ENCODE measurements around the gene DISP3.
"Not testable (repeated sequence)": the region's sequence is repeated elsewhere in the genome, so short reads cannot be mapped to it uniquely, and the experiment has no call there.

DISP3 gene

GRCh38 chr1:11576109-11576875, 97.3 kb downstream of the DISP3 start:
- no peak for DNase-seq (ENCODE audit: low read depth)

GRCh38 chr1:11578004-11578403, 99.0 kb downstream of the DISP3 start:
- no peak for DNase-seq (ENCODE audit: low read depth)

GRCh38 chr1:11579506-11579905, 100.6 kb downstream of the DISP3 start:
- no peak for DNase-seq (ENCODE audit: low read depth)

GRCh38 chr1:11580049-11580448, 101.1 kb downstream of the DISP3 start:
- DNase-seq (ENCODE audit: low read depth): not testable (repeated sequence)

GRCh38 chr1:11581445-11581991, 102.6 kb downstream of the DISP3 start:
- no peak for DNase-seq (ENCODE audit: low read depth)

GRCh38 chr1:11585389-11585788, 106.4 kb downstream of the DISP3 start:
- DNase-seq (ENCODE audit: low read depth): no peak
